ENCODE measurements around the gene EPM2AIP1. TPM values are rescaled to one million over a fixed set of nuclear protein-coding genes. Genes with fewer than 3 reads are reported as not detected.

Gene EPM2AIP1
- total and polyA plus RNA-seq, 9 of the 15 experiments (the other 6 are each of a cell fraction or from before 2014, with no cell fraction given): 6.7 to 44.8 (median 25.2) TPM

GRCh38 chr3:37039161-37039846, 46.4 kb upstream of the EPM2AIP1 start:
- CTCF ChIA-PET (ENCODE audit: low intra/inter-chr PET ratio): no interaction called here
- ATAC-seq (no peak), FAIRE-seq (no peak), DNase-seq (ENCODE audit: extremely low read depth in 1 of 4, low spot score in 3 of 4) (no peak)
- H3K4me2 ChIP-seq (ENCODE audit: insufficient read depth, low read length): no peak overlapping the region
- intact Hi-C loops (cut with micrococcal nuclease) (no loop called here), in situ Hi-C loops (cut with MboI) (no loop called here)
- H3K9me3 ChIP-seq (replicated peaks; ENCODE audit: control insufficient read depth, insufficient read depth, low read depth, low read length): peaks cover 3% of the 10 kb centered on the region
- H3K4me3 ChIP-seq: no peak overlapping the region
- H4K20me1 ChIP-seq (replicated peaks; ENCODE audit: control insufficient read depth, insufficient read depth, low read length): no peaks in the 10 kb centered on the region
- H3K9me1 ChIP-seq (ENCODE audit: control insufficient read depth, insufficient read depth, low read length): no peaks in the 10 kb centered on the region
- no peak overlapping the region for H3K27ac ChIP-seq (ENCODE audit: extremely low read depth, low read depth, low read length)
- peaks cover 93% of the 10 kb centered on the region for H3K36me3 ChIP-seq (ENCODE audit: control insufficient read depth, insufficient read depth, low read length)
- H3K27me3 ChIP-seq (ENCODE audit: control insufficient read depth in 2 of 2, insufficient read depth in 2 of 2, low read length in 2 of 2): no peaks in the 10 kb centered on the region
- H3K4me1 ChIP-seq (replicated peaks in 1 of 2; ENCODE audit: control insufficient read depth in 2 of 2, insufficient read depth in 2 of 2, low read length in 2 of 2): no peaks in the 10 kb centered on the region
- TF ChIP-seq PATZ1 (CRISPR knock-in tag; IDR thresholded peaks at IDR 0.05; ENCODE audit: borderline replicate concordance): no peak
- 0 out of 2 replicates have a peak, but pooled peaks have one; percentile 10 for TF ChIP-seq POLR2H (tag; IDR thresholded peaks at IDR 0.05; ENCODE audit: low read depth)
- BruUV-seq (replicated peaks): no TSS peak
- no peak overlapping the region for H2AFZ ChIP-seq (ENCODE audit: low read depth, low read length)
- no peak overlapping the region for H3K9ac ChIP-seq (ENCODE audit: insufficient read depth in 1 of 2, low read depth in 2 of 2, low read length in 2 of 2)
- H3K79me2 ChIP-seq (ENCODE audit: control insufficient read depth, insufficient read depth, low read length): no peaks in the 10 kb centered on the region
- POLR2A ChIA-PET: interaction anchor here (0.6 to 2.5 kb wide), 2 partner anchors 10 to 108 kb away, joined by 3 to 7 read pairs; no protein-coding TSS in a partner anchor
- WGBS (ENCODE audit: insufficient coverage, low coverage, missing lambda C conversion rate): 100% methylated on average over 1 of the region's 1 CpG
